Skeletal muscle satellite cell (primary cell): ENCODE measurements around the gene NCKAP5.

ENCODE experiments used
- H3K27me3 ChIP-seq: 2 replicates; pipeline ENCODE4 v1.7.0; 2013; ENCODE audit warnings: low read length; ENCODE audit not compliant: control insufficient read depth, insufficient read depth
- H3K36me3 ChIP-seq: 2 replicates; pipeline ENCODE4 v1.7.0; 2013; ENCODE audit warnings: mild to moderate bottlenecking, control low read depth, low read length; ENCODE audit not compliant: insufficient read depth
- H3K4me1 ChIP-seq: 2 replicates; pipeline ENCODE4 v1.7.0; 2013; ENCODE audit warnings: low read length; ENCODE audit not compliant: control insufficient read depth, insufficient read depth
- H3K4me2 ChIP-seq: 2 replicates; pipeline ENCODE4 v1.7.0; 2013; ENCODE audit warnings: mild to moderate bottlenecking, low read length
- H3K4me3 ChIP-seq: 2 replicates; pipeline ENCODE4 v1.7.0; 2013; ENCODE audit warnings: low read length
- H3K9ac ChIP-seq: 2 replicates; pipeline ENCODE4 v1.7.0; 2013; ENCODE audit warnings: mild to moderate bottlenecking, low read depth, low read length, moderate library complexity
- H3K9me3 ChIP-seq: replicated peaks from 2 replicates; pipeline ENCODE4 v1.7.0; 2013; ENCODE audit warnings: mild to moderate bottlenecking, control low read depth, low read length

NCKAP5 gene

GRCh38 chr2:133552821-133553220 lies 15.4 kb downstream of the NCKAP5 start:
- Histone ChIP-seq H3K4me2 (no peak overlapping the region), H3K9me3 (no peaks in the 10 kb centered on the region), H3K9ac (no peak overlapping the region), H3K27me3 (no peaks in the 10 kb centered on the region), H3K4me1 (no peaks in the 10 kb centered on the region), H3K36me3 (no peaks in the 10 kb centered on the region), H3K4me3 (no peak overlapping the region)

- no peak overlapping the region for H3K4me2 ChIP-seq
Measured at GRCh38 chr2:133541797-133542196, 26.5 kb downstream of the NCKAP5 start.

GRCh38 chr2:133541376-133541775 lies 26.9 kb downstream of the NCKAP5 start:
- Histone ChIP-seq H3K4me3 (no peak overlapping the region), H3K36me3 (no peaks in the 10 kb centered on the region), H3K27me3 (peaks cover 5% of the 10 kb centered on the region), H3K4me1 (no peaks in the 10 kb centered on the region), H3K9ac (no peak overlapping the region), H3K4me2 (no peak overlapping the region), H3K9me3 (no peaks in the 10 kb centered on the region)

More at GRCh38 chr2:133541797-133542196, 26.5 kb downstream of the NCKAP5 start:
- peaks cover 5% of the 10 kb centered on the region for H3K27me3 ChIP-seq
- no peaks in the 10 kb centered on the region for H3K36me3 ChIP-seq
- no peak overlapping the region for H3K9ac ChIP-seq
- H3K4me1 ChIP-seq: no peaks in the 10 kb centered on the region
- H3K9me3 ChIP-seq: no peaks in the 10 kb centered on the region
- no peak overlapping the region for H3K4me3 ChIP-seq

GRCh38 chr2:133532919-133533318 lies 35.3 kb downstream of the NCKAP5 start:
- no peak overlapping the region for H3K9ac ChIP-seq
- peaks cover 9% of the 10 kb centered on the region for H3K4me1 ChIP-seq
- H3K4me2 ChIP-seq: peak overlapping the region; percentile 5
- no peaks in the 10 kb centered on the region for H3K27me3 ChIP-seq
- H3K9me3 ChIP-seq: no peaks in the 10 kb centered on the region
- no peaks in the 10 kb centered on the region for H3K36me3 ChIP-seq
- H3K4me3 ChIP-seq: no peak overlapping the region

- Histone ChIP-seq H3K36me3 (no peaks in the 10 kb centered on the region), H3K4me3 (no peak overlapping the region), H3K27me3 (no peaks in the 10 kb centered on the region), H3K4me1 (peaks cover 9% of the 10 kb centered on the region), H3K9me3 (no peaks in the 10 kb centered on the region), H3K4me2 (no peak overlapping the region), H3K9ac (no peak overlapping the region)
Measured at GRCh38 chr2:133531382-133531781, 36.9 kb downstream of the NCKAP5 start.

GRCh38 chr2:133530645-133531044 lies 37.6 kb downstream of the NCKAP5 start:
- Histone ChIP-seq H3K36me3 (no peaks in the 10 kb centered on the region), H3K4me3 (no peak overlapping the region), H3K4me1 (peaks cover 9% of the 10 kb centered on the region), H3K27me3 (no peaks in the 10 kb centered on the region), H3K4me2 (no peak overlapping the region), H3K9me3 (no peaks in the 10 kb centered on the region), H3K9ac (no peak overlapping the region)

- no peak overlapping the region for H3K4me2 ChIP-seq
- H3K36me3 ChIP-seq: no peaks in the 10 kb centered on the region
- H3K9me3 ChIP-seq: no peaks in the 10 kb centered on the region
- H3K4me1 ChIP-seq: no peaks in the 10 kb centered on the region
- no peak overlapping the region for H3K9ac ChIP-seq
- H3K27me3 ChIP-seq: peaks cover 3% of the 10 kb centered on the region
- no peak overlapping the region for H3K4me3 ChIP-seq
Measured at GRCh38 chr2:133526530-133527300, 41.5 kb downstream of the NCKAP5 start.

GRCh38 chr2:133525613-133526529 lies 42.4 kb downstream of the NCKAP5 start:
- no peak overlapping the region for H3K4me2 ChIP-seq
- no peaks in the 10 kb centered on the region for H3K36me3 ChIP-seq
- no peaks in the 10 kb centered on the region for H3K4me1 ChIP-seq
- peaks cover 3% of the 10 kb centered on the region for H3K27me3 ChIP-seq
- no peak overlapping the region for H3K4me3 ChIP-seq
- H3K9me3 ChIP-seq: no peaks in the 10 kb centered on the region
- H3K9ac ChIP-seq: no peak overlapping the region

- no peaks in the 10 kb centered on the region for H3K4me1 ChIP-seq
- H3K9me3 ChIP-seq: no peaks in the 10 kb centered on the region
- no peak overlapping the region for H3K4me3 ChIP-seq
- H3K4me2 ChIP-seq: no peak overlapping the region
- peaks cover 3% of the 10 kb centered on the region for H3K27me3 ChIP-seq
- H3K9ac ChIP-seq: no peak overlapping the region
- no peaks in the 10 kb centered on the region for H3K36me3 ChIP-seq
Measured at GRCh38 chr2:133525090-133525489, 43.2 kb downstream of the NCKAP5 start.

GRCh38 chr2:133523406-133523805 lies 44.9 kb downstream of the NCKAP5 start:
- no peaks in the 10 kb centered on the region for H3K36me3 ChIP-seq
- no peak overlapping the region for H3K9ac ChIP-seq
- no peak overlapping the region for H3K4me2 ChIP-seq
- H3K4me3 ChIP-seq: no peak overlapping the region
- H3K27me3 ChIP-seq: peaks cover 3% of the 10 kb centered on the region
- no peaks in the 10 kb centered on the region for H3K4me1 ChIP-seq
- no peaks in the 10 kb centered on the region for H3K9me3 ChIP-seq

- Histone ChIP-seq H3K9me3 (no peaks in the 10 kb centered on the region), H3K27me3 (peaks cover 3% of the 10 kb centered on the region), H3K36me3 (no peaks in the 10 kb centered on the region)
Measured at GRCh38 chr2:133522204-133522603, 46.1 kb downstream of the NCKAP5 start.

More at GRCh38 chr2:133522204-133522603, 46.1 kb downstream of the NCKAP5 start:
- no peak overlapping the region for H3K4me3 ChIP-seq
- H3K4me2 ChIP-seq: no peak overlapping the region
- no peak overlapping the region for H3K9ac ChIP-seq
- H3K4me1 ChIP-seq: no peaks in the 10 kb centered on the region
